HFF-Myc (cell line): ENCODE measurements around the gene SELENOS.

Experiments used
- DNase-seq: peaks from one replicate; pipeline ENCODE4 v3.0.0-alpha.2; 2011; ENCODE audit warnings: low read depth; ENCODE audit errors: extremely low read depth
- H3K4me3 ChIP-seq: replicated peaks from 2 replicates; pipeline ENCODE4 v1.5.1; 2011; ENCODE audit warnings: low read depth, mild to moderate bottlenecking, control low read depth, low read length
- CTCF ChIP-seq: IDR thresholded peaks from 2 replicates; pipeline ENCODE4 v1.5.1; 2012; ENCODE audit warnings: mild to moderate bottlenecking, low read depth, low read length, control low read depth; ENCODE audit errors: missing control alignments

The SELENOS gene

GRCh38 chr15:101323793-101324523, 46.7 kb upstream of the SELENOS start:
- H3K4me3 ChIP-seq, result no peak overlapping the region
- DNase-seq, result no peak
- no peak for TF ChIP-seq CTCF

DNA sequence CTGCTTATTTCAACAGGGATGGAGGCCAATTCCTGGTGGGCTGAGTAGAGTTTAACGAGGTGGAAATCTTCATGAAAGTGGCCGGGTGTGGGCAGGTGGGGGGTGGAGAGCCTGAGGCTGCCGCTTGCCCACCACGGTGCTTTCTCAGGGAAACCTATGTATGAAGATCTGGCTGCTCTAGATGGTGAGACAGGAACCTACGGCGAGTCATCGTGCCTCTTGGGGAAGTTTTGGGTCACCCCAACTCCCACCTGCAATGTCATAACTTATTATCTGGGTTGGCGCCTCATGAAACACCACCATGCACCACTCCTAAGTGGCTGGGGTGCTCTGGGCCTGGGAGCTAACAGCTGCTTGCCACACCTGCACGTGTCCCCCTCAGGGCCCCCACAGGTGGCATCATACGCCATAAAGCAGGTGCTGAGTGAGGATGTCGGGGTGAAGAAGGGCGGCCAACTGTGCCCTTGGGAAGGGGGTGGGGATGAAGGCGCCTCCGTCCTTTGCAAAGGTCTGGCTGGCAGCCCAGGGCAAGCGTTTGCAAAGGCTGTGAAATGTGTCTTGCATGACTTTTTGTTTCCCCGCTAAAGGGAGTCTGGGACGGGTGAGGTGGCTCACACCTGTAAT, 45.7 kb upstream of the SELENOS start:
- no peak for DNase-seq
- TF ChIP-seq CTCF, result no peak
- no peak overlapping the region for H3K4me3 ChIP-seq

DNA sequence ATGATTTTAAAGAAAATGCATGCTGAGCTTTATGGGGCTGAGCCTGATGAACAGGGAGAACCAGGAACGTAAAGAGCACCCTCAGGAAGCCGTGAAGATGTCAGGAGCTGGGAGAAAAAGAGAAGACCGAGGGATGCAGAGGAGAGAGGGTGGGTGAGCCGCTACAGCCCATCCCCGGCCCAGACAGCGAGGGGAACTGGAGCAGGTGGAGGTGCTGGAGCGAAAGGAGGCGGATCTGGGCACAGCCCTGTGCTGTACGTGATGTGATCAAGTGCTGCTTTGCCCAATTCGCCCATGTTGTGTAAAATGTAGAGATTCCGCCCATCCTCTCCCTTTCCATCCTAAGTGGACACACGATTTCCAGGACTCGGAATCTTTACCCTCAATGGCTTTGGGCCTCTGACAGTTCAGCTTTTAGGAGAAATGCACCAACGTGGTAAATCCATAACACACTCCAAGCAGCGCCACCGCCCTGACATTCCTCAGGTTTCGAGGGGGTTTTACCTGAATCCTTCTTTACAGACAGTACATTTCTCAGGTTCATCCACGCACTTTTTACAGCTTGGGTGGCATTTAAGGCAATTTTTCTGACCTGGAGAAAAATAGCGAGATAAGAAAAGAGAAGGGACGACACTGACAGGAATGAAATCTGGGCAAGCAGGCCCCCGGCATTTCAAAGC, 44.9 kb upstream of the SELENOS start:
- no peak for DNase-seq
- no peak overlapping the region for H3K4me3 ChIP-seq

GRCh38 chr15:101320501-101321052, 43.3 kb upstream of the SELENOS start:
- H3K4me3 ChIP-seq, result no peak overlapping the region
- no peak for DNase-seq
- no peak for TF ChIP-seq CTCF

More for the DNA sequence above, 44.9 kb upstream of the SELENOS start:
- no peak for TF ChIP-seq CTCF

DNA sequence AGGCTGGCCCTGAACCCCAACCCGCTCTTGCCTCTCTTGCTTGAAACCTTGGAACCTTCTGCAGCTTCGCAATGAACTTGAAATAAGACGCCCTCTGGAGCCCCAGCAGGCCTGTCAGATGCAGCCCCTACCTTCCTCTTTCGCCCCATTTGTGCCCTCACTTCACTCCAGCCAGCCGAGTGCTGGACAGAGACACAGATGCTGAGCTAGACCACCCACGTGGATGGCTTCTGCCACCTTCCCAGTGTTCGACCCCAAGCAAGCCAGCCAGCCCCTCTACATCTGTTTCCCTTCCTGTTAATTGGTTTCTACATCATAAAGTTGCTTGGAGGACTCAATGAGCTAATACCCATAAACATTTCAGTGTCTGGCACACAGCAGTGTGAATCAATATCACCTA, 41.6 kb upstream of the SELENOS start:
- TF ChIP-seq CTCF, result no peak
- DNase-seq, result no peak
- no peak overlapping the region for H3K4me3 ChIP-seq

GRCh38 chr15:101318147-101318819, 41.0 kb upstream of the SELENOS start:
- no peak for TF ChIP-seq CTCF
- no peak for DNase-seq
- no peak overlapping the region for H3K4me3 ChIP-seq
